Lung microvascular endothelial cell (primary cell): ENCODE data around the gene NTRK2. TPM values are rescaled to one million over a fixed set of nuclear protein-coding genes. Genes with fewer than 3 reads are reported as not detected.

Source experiments
- DNase-seq, 2 donors: peaks; one replicate each; pipeline versions ENCODE4 v3.0.0 to v3.0.0-alpha.2; 2010; ENCODE audit warnings: low read depth in 2 of 2
- total RNA-seq: library from RNA; depleted of rRNA; stranded (reverse); fragments of >200 nt; gene quantifications from 2 replicates; pipeline ENCODE4 v1.2.1, GENCODE V29; 2014

Gene NTRK2
- total RNA-seq, 1 donor from 2014 or later: under 0.01 TPM

GRCh38 chr9:85014292-85014691 lies 344.8 kb downstream of the NTRK2 start:
- DNase-seq: no peak

- no peak for DNase-seq
Measured at GRCh38 chr9:85016384-85017006, 347.0 kb downstream of the NTRK2 start.

- DNase-seq: no peak
Measured at GRCh38 chr9:85020791-85021190, 351.3 kb downstream of the NTRK2 start.

GRCh38 chr9:85021686-85022085 lies 352.2 kb downstream of the NTRK2 start:
- DNase-seq: no peak

GRCh38 chr9:85024374-85024773 lies 354.8 kb downstream of the NTRK2 start:
- no peak for DNase-seq

GRCh38 chr9:85025638-85026037 lies 356.1 kb downstream of the NTRK2 start:
- DNase-seq: no peak

- no peak for DNase-seq
Measured at GRCh38 chr9:85027870-85028269, 358.3 kb downstream of the NTRK2 start.

GRCh38 chr9:85030316-85030715 lies 360.8 kb downstream of the NTRK2 start:
- DNase-seq: no peak

- DNase-seq: no peak
Measured at GRCh38 chr9:85036496-85036895, 367.0 kb downstream of the NTRK2 start.

- no peak for DNase-seq
Measured at GRCh38 chr9:85038061-85038460, 368.5 kb downstream of the NTRK2 start.

- DNase-seq: no peak
Measured at GRCh38 chr9:85038824-85039608, 369.5 kb downstream of the NTRK2 start.

GRCh38 chr9:85040146-85040545 lies 370.6 kb downstream of the NTRK2 start:
- DNase-seq: no peak

- DNase-seq: no peak
Measured at GRCh38 chr9:85040821-85041465, 371.4 kb downstream of the NTRK2 start.

GRCh38 chr9:85041466-85042137 lies 372.1 kb downstream of the NTRK2 start:
- no peak for DNase-seq

- DNase-seq: no peak
Measured at GRCh38 chr9:85042981-85043647, 373.6 kb downstream of the NTRK2 start.

GRCh38 chr9:85045271-85045670 lies 375.7 kb downstream of the NTRK2 start:
- no peak for DNase-seq

- DNase-seq: no peak
Measured at GRCh38 chr9:85046475-85046874, 376.9 kb downstream of the NTRK2 start.

- DNase-seq: no peak
Measured at GRCh38 chr9:85053206-85053786, 383.8 kb downstream of the NTRK2 start.

- no peak for DNase-seq
Measured at GRCh38 chr9:85054017-85054416, 384.5 kb downstream of the NTRK2 start.

- DNase-seq: no peak
Measured at GRCh38 chr9:85055506-85056202, 386.1 kb downstream of the NTRK2 start.

- DNase-seq: no peak
Measured at GRCh38 chr9:85056203-85056572, 386.7 kb downstream of the NTRK2 start.
